ENCODE measurements around the gene IGSF10.

- TF ChIP-seq CTCF (IDR thresholded peaks at IDR 0.05) (no peak), POLR2A (IDR thresholded peaks at IDR 0.05) (no peak)
Observed at GRCh38 chr3:151445273-151446001, 15.4 kb downstream of the IGSF10 start.

Data from uterus (tissue), 2 donors.